Testis (tissue), 3 donors: ENCODE results near the gene ASIC2. TPM values are rescaled to one million over a fixed set of nuclear protein-coding genes. Genes with fewer than 3 reads are reported as not detected.

Experiments
- DNase-seq: peaks from one replicate; pipeline ENCODE4 v3.0.0-alpha.2; 2019
- H3K27ac ChIP-seq, 2 donors: fragments of 200-600 bp; sonication (generic); one replicate each; pipeline ENCODE4 v1.5.1; 2019
- H3K27me3 ChIP-seq: fragments of 200-600 bp; sonication (generic); one replicate; pipeline ENCODE4 v1.5.1; 2019
- H3K36me3 ChIP-seq: fragments of 200-600 bp; sonication (generic); one replicate; pipeline ENCODE4 v1.5.1; 2017; ENCODE audit warnings: low read depth; ENCODE audit errors: missing control alignments
- H3K4me1 ChIP-seq: fragments of 200-600 bp; sonication (generic); one replicate; pipeline ENCODE4 v1.5.1; 2019
- H3K4me3 ChIP-seq, 2 donors: fragments of 200-600 bp; sonication (generic); one replicate each; pipeline ENCODE4 v1.5.1; 2017 to 2019
- H3K9me3 ChIP-seq: fragments of 200-600 bp; sonication (generic); one replicate; pipeline ENCODE4 v1.5.1; 2017
- CTCF ChIP-seq, 3 experiments: fragments of 450-650 bp in 2 of 3; fragments of 200-600 bp in 1 of 3; sonication (generic) in 1 of 3; IDR thresholded peaks; one replicate each; pipeline ENCODE4 v1.5.1; 2016 to 2019; ENCODE audit warnings: antibody characterized with exemption in 3 of 3, mild to moderate bottlenecking in 2 of 3, moderate library complexity in 1 of 3
- POLR2A ChIP-seq: fragments of 450-650 bp; IDR thresholded peaks from one replicate; pipeline ENCODE4 v1.6.1; 2017; ENCODE audit warnings: antibody characterized with exemption, mild to moderate bottlenecking, moderate library complexity
- WGBS, 2 donors: methylation state at CpG; one replicate each; pipeline ENCODE4 v1.1.5; 2018; 5-methylcytosine and 5-hydroxymethylcytosine counted together
- intact Hi-C: fragments of 100-400 bp; cut with DNase I; formaldehyde crosslinking; loops from one replicate; pipeline ENCODE4 v1.15.1; 2023; ENCODE audit warnings: low total_unique reads
- polyA plus RNA-seq: library from polyadenylated mRNA; stranded (reverse); fragments of 350-450 nt; fragmentation: Illumina TruSeq; extraction: RNeasy Lipid Tissue Mini Kit (QIAGEN cat#74804); gene quantifications from one replicate; pipeline ENCODE4 v1.2.3, GENCODE V29; 2014; ENCODE audit warnings: low read depth, low replicate concordance; ENCODE audit not compliant: insufficient read depth
- total RNA-seq, 2 donors: library from RNA; depleted of rRNA; stranded (reverse); fragments of >200 nt; gene quantifications; one replicate each; pipeline ENCODE4 v1.2.3, GENCODE V29; 2016

ASIC2 gene
- total and polyA plus RNA-seq, 3 donors from 2014 or later, result 0.73 to 1.0 (median 0.81) TPM

GRCh38 chr17:33024688-33025486, 268.2 kb downstream of the ASIC2 start:
- intact Hi-C loops, result no loop called here
- no peaks in the 10 kb centered on the region for H3K36me3 ChIP-seq
- no peaks in the 10 kb centered on the region for H3K27me3 ChIP-seq
- DNase-seq, result no peak
- 72 to 81% methylated on average over 3 of the region's 3 CpGs for WGBS, 2 donors
- H3K27ac ChIP-seq, result no peak overlapping the region
- H3K9me3 ChIP-seq, result no peaks in the 10 kb centered on the region
- no peaks in the 10 kb centered on the region for H3K4me1 ChIP-seq
- TF ChIP-seq CTCF (IDR thresholded peaks at IDR 0.05), result no peak
- no peak for TF ChIP-seq POLR2A
- H3K4me3 ChIP-seq, result no peak overlapping the region

DNA sequence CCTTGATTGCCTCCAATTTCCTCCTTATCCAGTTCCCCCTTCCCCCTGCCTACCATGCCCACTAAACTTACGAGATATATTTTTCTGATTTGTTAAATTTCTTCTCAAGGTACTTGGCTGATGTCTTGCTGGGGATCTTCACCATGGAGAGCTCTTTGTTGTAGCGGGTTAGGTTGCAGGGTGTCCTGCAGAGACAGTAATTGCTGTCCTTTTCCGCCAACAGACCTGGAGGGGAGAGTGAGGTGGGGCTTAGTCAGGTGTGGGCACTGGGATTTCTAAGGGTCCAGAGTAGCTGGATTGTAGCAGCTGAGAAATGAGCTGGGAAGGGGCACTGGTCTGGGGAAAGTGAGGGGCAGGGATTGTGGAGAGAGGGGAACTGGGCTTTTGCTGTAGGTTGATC, 269.3 kb downstream of the ASIC2 start:
- H3K4me1 ChIP-seq, result no peaks in the 10 kb centered on the region
- intact Hi-C loops, result no loop called here
- no peaks in the 10 kb centered on the region for H3K27me3 ChIP-seq
- H3K36me3 ChIP-seq, result no peaks in the 10 kb centered on the region
- H3K9me3 ChIP-seq, result no peaks in the 10 kb centered on the region
- TF ChIP-seq CTCF (IDR thresholded peaks at IDR 0.05) (no peak), POLR2A (no peak)
- no peak overlapping the region for H3K27ac ChIP-seq
- H3K4me3 ChIP-seq, result no peak overlapping the region
- DNase-seq, result no peak
- WGBS, 2 donors, result 92 to 96% methylated on average over 3 of the region's 3 CpGs

DNA sequence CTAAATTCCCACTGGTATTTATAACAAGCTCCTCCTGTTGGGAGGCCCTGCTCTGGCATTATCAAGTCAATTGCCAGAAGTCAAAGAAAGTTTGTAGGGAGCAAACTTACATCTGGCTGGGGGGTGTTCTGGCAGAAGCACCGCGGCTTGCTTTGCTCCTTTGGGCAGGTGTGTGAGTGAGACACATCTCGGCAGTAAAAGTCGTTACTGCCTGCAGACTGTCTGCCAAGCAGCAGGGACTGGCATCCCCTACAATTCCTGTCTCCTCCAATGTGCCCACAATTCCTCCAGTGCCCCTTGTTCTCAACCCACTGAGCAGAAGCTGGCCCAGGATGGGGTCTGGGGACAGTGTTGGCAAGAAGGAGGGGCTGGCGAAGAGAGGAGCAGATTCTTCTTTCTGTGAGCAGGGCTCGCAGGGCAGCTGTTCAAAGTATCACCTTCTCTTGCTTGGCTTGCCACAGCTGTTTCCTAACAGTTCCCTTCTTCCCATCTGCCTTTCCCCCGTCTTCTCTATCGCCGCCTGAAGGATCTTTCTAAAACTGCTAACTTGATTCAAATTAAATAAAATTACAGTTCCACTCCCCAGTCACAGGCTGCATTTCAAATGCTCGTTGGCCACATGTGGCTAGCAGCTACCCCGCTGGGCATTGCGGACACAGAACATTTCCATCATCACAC, 271.2 kb downstream of the ASIC2 start:
- H3K27ac ChIP-seq, result no peak overlapping the region
- DNase-seq, result no peak
- no peaks in the 10 kb centered on the region for H3K27me3 ChIP-seq
- no peaks in the 10 kb centered on the region for H3K36me3 ChIP-seq
- no peak overlapping the region for H3K4me3 ChIP-seq
- H3K9me3 ChIP-seq, result no peaks in the 10 kb centered on the region
- H3K4me1 ChIP-seq, result no peaks in the 10 kb centered on the region
- intact Hi-C loops, result no loop called here
- no peak for TF ChIP-seq CTCF (IDR thresholded peaks at IDR 0.05)
- no peak for TF ChIP-seq POLR2A
- WGBS, 2 donors, result 72 to 74% methylated on average over 11 to 12 of the region's 12 CpGs

- Histone ChIP-seq H3K27ac (no peak overlapping the region), H3K27me3 (no peaks in the 10 kb centered on the region), H3K9me3 (no peaks in the 10 kb centered on the region), H3K4me3 (no peak overlapping the region), H3K4me1 (no peaks in the 10 kb centered on the region), H3K36me3 (no peaks in the 10 kb centered on the region)
- TF ChIP-seq POLR2A (no peak), CTCF (IDR thresholded peaks at IDR 0.05) (no peak)
- WGBS, 2 donors, result 94 to 95% methylated on average over 17 of the region's 17 CpGs
- intact Hi-C loops, result no loop called here
- no peak for DNase-seq
Measured at GRCh38 chr17:33019161-33019890, 273.8 kb downstream of the ASIC2 start.
